T-helper 1 cell treated with Interleukin-12 subunit alpha and Interleukin-12 subunit beta and Interleukin-4 antibody, amounts not matched to agents 30 μg/mL and 1 μg/mL, for 36 hours (primary cell): Measurements from ENCODE around the gene PTBP3.
A peak's percentile ranks its signal among the peaks of the same experiment; 100 is the strongest.
"Not testable (repeated sequence)": the region's sequence is repeated elsewhere in the genome, so short reads cannot be mapped to it uniquely, and the experiment has no call there.

Experiments used
- H3K27ac Mint-ChIP-seq: one replicate; pipeline ENCODE4 v1.8.0; 2021; ENCODE audit warnings: mild to moderate bottlenecking, mixed read lengths
- H3K27me3 Mint-ChIP-seq: one replicate; pipeline ENCODE4 v1.8.0; 2021; ENCODE audit warnings: low read depth, mixed read lengths
- H3K36me3 Mint-ChIP-seq: one replicate; pipeline ENCODE4 v1.8.0; 2021; ENCODE audit warnings: low read depth, mixed read lengths
- H3K4me1 Mint-ChIP-seq: one replicate; pipeline ENCODE4 v1.8.0; 2021; ENCODE audit warnings: low read depth, mixed read lengths
- H3K4me3 Mint-ChIP-seq: one replicate; pipeline ENCODE4 v1.8.0; 2021; ENCODE audit warnings: mild to moderate bottlenecking, moderate library complexity, mixed read lengths
- H3K9me3 Mint-ChIP-seq: one replicate; pipeline ENCODE4 v1.8.0; 2021; ENCODE audit warnings: mixed read lengths

Gene PTBP3, protein sequence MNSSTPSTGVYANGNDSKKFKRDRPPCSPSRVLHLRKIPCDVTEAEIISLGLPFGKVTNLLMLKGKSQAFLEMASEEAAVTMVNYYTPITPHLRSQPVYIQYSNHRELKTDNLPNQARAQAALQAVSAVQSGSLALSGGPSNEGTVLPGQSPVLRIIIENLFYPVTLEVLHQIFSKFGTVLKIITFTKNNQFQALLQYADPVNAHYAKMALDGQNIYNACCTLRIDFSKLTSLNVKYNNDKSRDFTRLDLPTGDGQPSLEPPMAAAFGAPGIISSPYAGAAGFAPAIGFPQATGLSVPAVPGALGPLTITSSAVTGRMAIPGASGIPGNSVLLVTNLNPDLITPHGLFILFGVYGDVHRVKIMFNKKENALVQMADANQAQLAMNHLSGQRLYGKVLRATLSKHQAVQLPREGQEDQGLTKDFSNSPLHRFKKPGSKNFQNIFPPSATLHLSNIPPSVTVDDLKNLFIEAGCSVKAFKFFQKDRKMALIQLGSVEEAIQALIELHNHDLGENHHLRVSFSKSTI

DNA sequence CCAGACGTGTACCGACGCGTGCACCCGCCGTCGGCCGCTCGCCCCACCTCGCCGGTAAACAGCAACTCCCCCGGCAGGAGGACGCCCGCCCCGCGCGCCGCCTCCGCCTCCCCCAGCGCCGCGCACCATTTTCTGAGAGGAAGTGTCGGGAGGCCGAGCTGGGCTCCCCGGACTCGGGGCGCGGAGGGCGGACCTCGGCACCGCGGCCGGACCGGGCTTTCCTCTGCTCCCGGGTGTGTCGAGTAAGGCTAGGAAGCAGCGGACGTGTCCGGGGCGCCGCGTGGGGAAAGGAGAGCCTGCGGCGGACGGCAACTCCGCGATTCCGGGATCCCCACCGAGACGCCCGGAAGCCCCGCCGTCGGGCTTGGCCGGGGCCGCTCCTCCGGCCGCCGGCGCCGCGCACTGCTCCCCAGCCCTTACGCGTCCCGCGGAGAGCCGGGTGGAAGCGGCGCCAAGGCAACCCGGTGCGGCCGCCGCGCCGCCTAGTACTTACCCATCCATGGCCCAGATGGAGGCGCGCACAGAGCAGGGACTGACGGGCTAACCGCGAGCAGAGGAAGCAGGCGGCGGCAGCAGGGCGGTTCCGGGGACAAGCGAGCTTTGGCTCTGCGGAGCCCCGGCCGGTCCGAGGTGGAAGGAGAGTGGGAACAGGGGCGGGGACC, at the start of gene PTBP3:
Gene PTBP3 (minus strand): TSS at position 643 of the 662 bp plus-strand sequence. CDS start 35,754 bp downstream, outside the sequence.
- H3K4me3 Mint-ChIP-seq = peak within 1 kb of the TSS; percentile 92
- H3K27ac Mint-ChIP-seq = peak within 1 kb of the TSS; percentile 96
- H3K9me3 Mint-ChIP-seq = no peaks in the 10 kb centered on the region
- no peaks in the 10 kb centered on the region for H3K27me3 Mint-ChIP-seq
- peaks cover 37% of the 10 kb centered on the region for H3K4me1 Mint-ChIP-seq
- peaks cover 9% of the 10 kb centered on the region for H3K36me3 Mint-ChIP-seq

DNA sequence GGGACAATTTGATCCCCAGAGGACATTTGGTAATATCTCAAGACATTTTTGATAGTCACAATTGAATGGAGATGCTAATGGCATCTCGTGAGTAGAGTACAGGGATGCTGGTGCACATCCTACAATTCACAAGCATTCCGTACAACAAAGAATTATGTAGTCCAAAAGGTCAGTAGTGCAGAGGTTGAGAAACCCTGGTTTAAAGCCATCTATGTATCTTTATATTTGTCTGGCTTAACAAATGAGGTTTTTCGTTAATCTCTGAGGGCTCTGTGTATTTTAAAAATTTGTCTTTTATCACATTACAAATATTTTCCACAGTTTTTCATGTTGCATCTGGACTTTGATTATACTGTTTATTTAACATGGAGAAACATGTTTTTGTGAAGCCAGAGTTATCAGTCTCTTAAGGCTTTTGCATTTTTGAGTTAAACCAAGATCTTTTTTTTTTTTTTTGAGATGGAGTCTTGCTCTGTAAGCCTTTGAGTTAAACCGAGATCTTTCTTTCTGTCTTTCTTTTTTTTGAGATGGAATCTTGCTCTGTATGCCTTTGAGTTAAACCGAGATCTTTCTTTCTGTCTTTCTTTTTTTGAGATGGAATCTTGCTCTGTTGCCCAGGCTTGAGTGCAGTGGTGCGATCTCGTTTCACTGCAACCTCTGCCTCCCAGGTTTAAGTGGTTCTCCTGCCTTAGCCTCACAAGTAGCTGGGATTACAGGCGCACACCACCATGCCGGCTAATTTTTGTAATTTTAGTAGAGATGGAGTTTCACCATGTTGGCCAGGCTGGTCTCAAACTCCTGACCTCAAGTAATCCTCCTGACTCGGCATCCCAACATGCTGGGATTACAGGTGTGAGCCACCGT, 49.3 kb upstream of the PTBP3 start:
- Mint-ChIP-seq H3K4me3 (no peak overlapping the region), H3K36me3 (peaks cover 2% of the 10 kb centered on the region), H3K27me3 (no peaks in the 10 kb centered on the region), H3K9me3 (no peaks in the 10 kb centered on the region), H3K27ac (no peak overlapping the region), H3K4me1 (peaks cover 44% of the 10 kb centered on the region)

DNA sequence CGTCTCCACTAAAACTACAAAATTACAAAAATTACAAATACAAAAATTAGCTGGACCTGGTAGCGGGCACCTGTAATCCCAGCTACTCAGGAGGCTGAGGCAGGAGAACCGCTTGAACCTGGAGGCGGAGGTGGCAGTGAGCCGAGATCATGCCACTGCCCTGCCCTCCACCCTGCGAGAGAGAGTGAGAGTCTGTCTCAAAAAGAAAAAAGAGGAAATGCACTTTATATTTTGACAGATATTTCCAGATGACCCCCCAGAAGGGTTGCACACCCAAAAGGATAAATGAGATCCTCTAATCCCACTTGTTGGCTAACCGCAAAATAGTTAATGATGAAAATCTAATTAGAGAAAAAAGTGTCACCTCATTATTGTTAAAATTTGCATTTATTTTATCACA, 48.6 kb upstream of the PTBP3 start:
- Mint-ChIP-seq H3K4me3 (no peak overlapping the region), H3K9me3 (no peaks in the 10 kb centered on the region), H3K36me3 (peaks cover 2% of the 10 kb centered on the region), H3K4me1 (peaks cover 50% of the 10 kb centered on the region), H3K27me3 (no peaks in the 10 kb centered on the region), H3K27ac (no peak overlapping the region)

DNA sequence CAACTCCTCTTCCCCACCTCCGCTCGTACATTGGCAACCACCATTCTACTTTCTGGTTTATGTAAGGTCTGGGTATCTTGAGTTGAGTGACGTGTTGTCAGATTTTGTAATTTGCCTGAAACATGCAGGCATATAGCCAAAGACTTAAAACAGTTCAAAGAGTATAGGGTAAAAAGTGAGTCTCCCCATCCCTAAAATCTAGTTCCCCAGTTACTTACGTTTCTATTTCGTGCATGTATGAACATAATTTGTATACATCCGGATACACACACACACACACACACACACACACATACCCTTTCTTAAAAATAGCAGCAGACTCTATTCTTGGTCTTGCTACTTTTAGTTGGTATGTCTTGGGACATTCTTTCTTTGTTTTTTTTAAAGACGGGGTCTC, 47.4 kb upstream of the PTBP3 start:
- Mint-ChIP-seq H3K9me3 (no peaks in the 10 kb centered on the region), H3K4me1 (peaks cover 51% of the 10 kb centered on the region), H3K27me3 (no peaks in the 10 kb centered on the region), H3K4me3 (peak overlapping the region; percentile 95), H3K36me3 (peaks cover 5% of the 10 kb centered on the region), H3K27ac (peak overlapping the region; percentile 97)

DNA sequence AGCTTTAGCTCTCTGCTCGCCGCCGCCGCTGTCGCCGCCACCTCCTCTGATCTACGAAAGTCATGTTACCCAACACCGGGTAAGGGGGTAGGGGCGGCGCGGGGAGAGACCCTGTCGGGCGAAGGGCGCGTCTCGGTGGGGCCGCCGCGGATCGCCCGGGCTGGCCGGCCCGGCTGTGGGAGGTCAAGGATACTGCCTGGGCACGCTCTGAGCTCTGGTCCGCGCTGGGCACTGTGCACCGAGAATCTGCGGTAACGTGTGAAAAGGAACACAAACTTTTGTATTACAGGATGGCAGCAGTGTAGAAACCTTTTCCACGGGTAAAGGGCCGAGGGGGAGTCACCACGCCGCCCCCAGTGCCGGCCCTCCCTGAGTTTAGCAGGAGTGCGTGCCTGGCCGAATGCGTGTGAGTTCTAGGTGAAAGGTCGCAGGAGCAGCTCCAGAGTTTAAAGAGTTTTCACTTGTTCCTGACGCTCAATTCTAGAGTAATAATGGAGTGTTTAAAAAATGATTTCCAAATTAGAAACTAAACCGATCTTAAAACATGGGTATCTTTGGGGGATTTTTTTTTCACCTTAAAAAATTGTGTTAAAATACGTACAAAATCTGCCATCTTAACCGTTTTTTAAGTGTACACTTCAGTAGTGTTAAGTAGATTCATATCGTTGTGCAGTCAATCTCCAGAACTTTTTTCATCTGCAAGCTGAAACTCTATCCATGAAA, 46.8 kb upstream of the PTBP3 start, which contains the start of gene HSDL2:
Gene HSDL2 (plus strand): TSS at position 7 of the 723 bp plus-strand sequence. CDS start 56 bp downstream, at position 63.
- Mint-ChIP-seq H3K27me3 (no peaks in the 10 kb centered on the region), H3K27ac (peak within 1 kb of the TSS; percentile 97), H3K9me3 (no peaks in the 10 kb centered on the region), H3K4me3 (peak within 1 kb of the TSS; percentile 95), H3K36me3 (peaks cover 5% of the 10 kb centered on the region), H3K4me1 (peaks cover 51% of the 10 kb centered on the region)

DNA sequence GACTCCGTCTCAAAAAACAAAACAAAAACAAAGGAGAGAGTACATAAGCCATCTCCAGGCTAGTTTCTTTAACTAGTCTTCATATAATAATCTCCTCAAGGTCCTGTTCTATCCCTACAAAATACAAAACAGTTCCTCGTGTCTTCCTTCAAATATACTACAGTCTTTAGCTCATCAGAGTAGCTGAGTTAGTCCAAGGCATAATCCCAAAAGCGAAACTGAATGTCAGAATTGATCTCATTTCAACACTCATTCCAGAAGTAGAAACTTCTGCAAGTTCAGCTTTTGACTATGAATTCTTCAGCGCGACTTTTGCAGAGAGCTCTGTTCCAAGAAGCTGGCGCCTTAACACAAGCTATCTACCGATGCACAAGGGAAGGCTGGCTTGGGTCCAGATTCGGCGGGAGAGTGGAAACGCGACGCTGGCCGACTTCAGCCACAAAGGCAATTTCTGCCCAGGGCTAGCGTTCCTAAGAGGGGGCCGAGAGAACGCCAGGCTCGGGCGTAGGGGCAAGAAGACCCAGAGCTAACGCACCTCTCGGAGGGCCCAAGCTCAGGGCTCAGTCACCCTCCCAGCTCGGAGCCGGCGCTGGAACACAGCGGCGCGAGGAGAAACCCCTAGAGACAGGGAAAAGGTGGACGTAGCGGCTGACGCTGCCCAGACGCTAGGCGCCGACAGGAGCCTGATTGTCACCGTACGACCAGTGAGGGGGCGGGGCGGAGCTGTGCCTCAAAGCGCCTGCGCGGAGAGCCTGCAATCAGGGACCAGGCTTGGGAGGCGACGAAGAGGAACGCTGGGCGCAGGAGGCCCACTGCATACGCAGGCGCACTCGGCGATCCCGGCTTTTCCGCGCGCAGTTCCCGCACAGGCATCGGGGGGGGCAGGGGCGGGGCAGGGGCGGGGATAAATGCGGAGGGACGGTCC, 46.0 kb upstream of the PTBP3 start:
- Mint-ChIP-seq H3K27me3 (no peaks in the 10 kb centered on the region), H3K4me1 (peaks cover 46% of the 10 kb centered on the region), H3K9me3 (no peaks in the 10 kb centered on the region), H3K27ac (peak overlapping the region; percentile 97), H3K36me3 (peaks cover 8% of the 10 kb centered on the region), H3K4me3 (peak overlapping the region; percentile 95)

DNA sequence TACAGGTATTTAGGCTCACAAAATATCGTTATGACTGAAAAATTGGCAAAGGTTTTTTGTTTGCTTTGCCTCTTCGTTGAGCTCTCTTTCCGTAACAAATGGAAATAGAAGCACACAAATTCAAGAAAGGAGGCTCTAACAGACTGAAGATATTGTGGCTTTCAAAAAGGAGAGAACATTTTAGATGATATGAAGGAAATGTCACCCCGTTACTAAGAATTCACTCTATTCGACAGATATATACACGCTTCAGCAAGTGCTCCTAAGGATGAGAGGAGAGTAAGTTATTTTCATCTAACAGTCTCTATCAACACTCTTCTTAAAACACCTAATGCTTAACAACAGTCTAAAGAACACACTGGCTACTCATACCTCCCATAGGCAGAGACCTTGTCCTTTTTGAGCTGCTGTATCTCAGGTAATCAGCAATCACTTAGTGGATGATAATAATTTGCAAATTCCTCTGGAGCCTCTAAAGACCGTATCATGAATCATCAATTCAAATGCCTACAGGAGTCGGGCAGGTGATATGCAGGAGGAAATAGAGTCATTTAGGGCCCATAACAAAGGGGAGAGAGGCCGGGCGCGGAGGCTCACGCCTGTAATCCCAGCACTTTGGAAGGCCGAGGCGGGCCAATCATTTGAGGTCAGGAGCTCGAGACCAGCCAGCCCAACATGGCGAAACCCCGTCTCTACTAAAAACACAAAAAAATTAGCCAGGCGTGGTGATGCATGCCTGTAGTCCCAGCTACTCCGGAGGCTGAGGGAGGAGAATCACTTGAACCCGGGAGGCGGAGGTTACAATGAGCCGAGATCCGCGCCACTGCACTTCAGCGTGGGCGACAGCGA, 45.1 kb upstream of the PTBP3 start:
- no peaks in the 10 kb centered on the region for H3K9me3 Mint-ChIP-seq
- H3K27me3 Mint-ChIP-seq = no peaks in the 10 kb centered on the region
- H3K27ac Mint-ChIP-seq = peak overlapping the region; percentile 97
- peaks cover 8% of the 10 kb centered on the region for H3K36me3 Mint-ChIP-seq
- H3K4me1 Mint-ChIP-seq = peaks cover 40% of the 10 kb centered on the region
- H3K4me3 Mint-ChIP-seq = peak overlapping the region; percentile 95

DNA sequence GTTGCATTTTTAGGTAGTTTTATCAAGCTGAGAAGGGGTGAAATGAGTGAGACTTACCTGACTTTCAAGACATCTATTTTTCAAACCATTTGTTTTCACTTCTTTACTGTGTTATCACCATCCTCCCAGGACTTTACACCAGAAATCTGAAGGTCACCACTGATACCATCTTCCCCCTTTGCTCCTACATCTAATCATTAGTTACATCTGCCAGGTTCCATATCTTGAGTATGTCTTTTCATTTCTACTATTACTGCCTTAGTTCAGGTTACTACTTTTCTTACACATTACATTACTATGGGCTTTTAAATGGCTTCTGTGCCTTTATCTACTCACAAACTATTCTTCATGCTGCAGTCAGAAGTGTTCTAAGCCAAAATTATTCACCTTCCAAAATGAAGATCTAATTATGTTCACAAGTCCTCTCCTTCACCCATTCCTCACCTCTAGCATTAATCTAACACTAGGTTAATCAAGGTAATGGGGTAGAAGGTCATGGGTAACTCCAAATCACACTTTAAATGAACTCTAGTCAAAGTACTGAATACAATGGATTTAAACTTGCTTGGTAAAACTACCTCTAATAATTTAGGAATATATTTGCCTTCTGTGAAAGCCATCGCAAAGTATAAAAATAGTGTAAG, 44.4 kb upstream of the PTBP3 start:
- Mint-ChIP-seq H3K27ac (peak overlapping the region; percentile 29), H3K4me1 (peaks cover 36% of the 10 kb centered on the region), H3K36me3 (peaks cover 10% of the 10 kb centered on the region), H3K4me3 (peak overlapping the region; percentile 95), H3K9me3 (no peaks in the 10 kb centered on the region), H3K27me3 (no peaks in the 10 kb centered on the region)

GRCh38 chr9:112377087-112377486, 43.7 kb upstream of the PTBP3 start:
- Mint-ChIP-seq H3K4me1 (peaks cover 34% of the 10 kb centered on the region), H3K27me3 (no peaks in the 10 kb centered on the region), H3K9me3 (no peaks in the 10 kb centered on the region), H3K4me3 (peak overlapping the region; percentile 95), H3K27ac (peak overlapping the region; percentile 29), H3K36me3 (peaks cover 12% of the 10 kb centered on the region)

DNA sequence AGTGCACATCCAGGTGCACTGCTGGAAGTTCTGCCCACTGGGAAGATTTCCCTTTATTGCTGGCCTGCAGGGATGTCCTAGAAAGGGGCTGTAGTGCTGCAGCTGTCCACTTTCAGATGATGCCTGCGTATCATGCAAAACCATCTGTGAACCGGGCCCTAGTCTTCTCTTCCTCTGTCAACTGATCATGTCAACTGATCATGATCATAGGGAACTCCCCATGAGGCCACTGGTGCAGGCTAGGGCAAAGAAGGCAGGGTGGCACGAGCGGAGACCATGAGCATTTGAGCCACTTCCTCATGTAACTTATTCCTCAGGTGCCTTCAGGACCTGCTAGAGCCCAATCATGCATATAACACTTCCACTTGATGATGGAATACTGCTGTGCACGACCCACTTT, 41.9 kb upstream of the PTBP3 start:
- Mint-ChIP-seq H3K27me3 (no peaks in the 10 kb centered on the region), H3K36me3 (peaks cover 14% of the 10 kb centered on the region), H3K4me3 (no peak overlapping the region), H3K27ac (no peak overlapping the region), H3K9me3 (no peaks in the 10 kb centered on the region), H3K4me1 (peaks cover 21% of the 10 kb centered on the region)

GRCh38 chr9:112374232-112374631, 40.8 kb upstream of the PTBP3 start:
- not testable (repeated sequence) for H3K9me3 Mint-ChIP-seq, H3K27ac Mint-ChIP-seq, H3K27me3 Mint-ChIP-seq, H3K4me3 Mint-ChIP-seq
- Mint-ChIP-seq H3K36me3 (peaks cover 17% of the 10 kb centered on the region), H3K4me1 (peaks cover 19% of the 10 kb centered on the region)

DNA sequence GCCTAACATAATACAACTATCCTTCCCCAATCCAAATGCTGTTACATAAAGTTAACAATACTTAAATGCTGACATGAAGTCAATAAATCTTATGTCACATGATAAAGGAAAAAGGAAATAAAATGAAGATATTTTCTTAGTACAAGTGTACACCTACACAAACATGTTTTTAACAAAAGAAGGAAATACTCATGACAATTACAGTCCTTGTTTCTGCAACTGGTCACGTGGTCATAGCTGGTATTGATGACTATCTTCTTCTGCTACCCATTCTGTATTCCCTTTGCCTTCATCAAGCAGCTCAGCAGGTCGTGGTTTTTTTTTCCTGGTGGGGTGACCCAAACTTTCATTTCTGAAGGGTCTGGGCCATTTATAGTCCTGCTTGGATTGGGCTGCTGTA, 40.2 kb upstream of the PTBP3 start:
- not testable (repeated sequence) for H3K27me3 Mint-ChIP-seq, H3K9me3 Mint-ChIP-seq, H3K27ac Mint-ChIP-seq, H3K4me3 Mint-ChIP-seq
- Mint-ChIP-seq H3K4me1 (peaks cover 17% of the 10 kb centered on the region), H3K36me3 (peaks cover 17% of the 10 kb centered on the region)
